HepG2 (cell line): ENCODE results near the gene SNIP1. TPM values are rescaled to one million over a fixed set of nuclear protein-coding genes. Genes with fewer than 3 reads are reported as not detected.

Experiments
- ATAC-seq: fragments of 200-7000 bp; cut with Tn5 transposase; 3 replicates; pipeline ENCODE4 v1.9.1; 2020; ENCODE audit warnings: mild to moderate bottlenecking, moderate library complexity
- BruUV-seq: library from RNA; stranded (reverse); fragments of 400-500 nt; replicated peaks from 2 replicates; lab custom pipeline; 2021; lab: Mats Ljungman, UMichigan
- CTCF ChIA-PET: fragments of 300-600 bp; formaldehyde crosslinking; extraction: SDS; loops from one replicate; lab custom pipeline; 2021; ENCODE audit warnings: low total read pairs, inconsistent platforms, low intra/inter-chr PET ratio; lab: Yijun Ruan, JAX
- POLR2A ChIA-PET: fragments of 350-600 bp; sonication (Branson Sonifier 250); formaldehyde crosslinking; loops from one replicate; lab custom pipeline; 2020; ENCODE audit warnings: antibody characterized with exemption, inconsistent platforms; lab: Yijun Ruan, JAX
- DNase-seq: peaks from one replicate; pipeline ENCODE4 v3.0.0-alpha.2; 2015; ENCODE audit warnings: low spot score
- FAIRE-seq: peaks from 3 replicates; lab custom pipeline; 2011; peaks lifted over from hg19 to GRCh38; lab: Jason Lieb, UNC
- H2AFZ ChIP-seq: one replicate; pipeline ENCODE4 v1.6.1; 2011; ENCODE audit warnings: low read length, inconsistent platforms
- H3K27ac ChIP-seq: fragments of 300-600 bp; 3 replicates; pipeline ENCODE4 v1.8.0; 2011; ENCODE audit warnings: mixed run types, mild to moderate bottlenecking, mixed read lengths, low read length, inconsistent platforms; ENCODE audit not compliant: insufficient read depth; ENCODE audit errors: extremely low read length
- H3K27me3 ChIP-seq, 2 experiments: fragments of 200-600 bp in 1 of 2; 2 replicates in 1 of 2; 3 replicates in 1 of 2; pipeline versions ENCODE4 v1.6.0 to v1.8.0; 2011; ENCODE audit warnings: low read length in 2 of 2, mild to moderate bottlenecking in 2 of 2, moderate library complexity in 2 of 2, inconsistent platforms in 1 of 2; ENCODE audit not compliant: insufficient read depth in 2 of 2, control insufficient read depth in 1 of 2
- H3K36me3 ChIP-seq, 2 experiments: fragments of 200-600 bp in 1 of 2; replicated peaks in 1 of 2; 2 replicates in 1 of 2; 3 replicates in 1 of 2; pipeline versions ENCODE4 v1.5.1 to v1.8.0; 2011; ENCODE audit warnings: low read length in 2 of 2, inconsistent platforms in 1 of 2; ENCODE audit not compliant: insufficient read depth in 2 of 2, control insufficient read depth in 1 of 2
- H3K4me1 ChIP-seq: 2 replicates; pipeline ENCODE4 v1.5.1; 2012; ENCODE audit warnings: low read length, inconsistent platforms; ENCODE audit not compliant: insufficient read depth
- H3K4me2 ChIP-seq: 2 replicates; pipeline ENCODE4 v1.6.0; 2011; ENCODE audit warnings: low read depth, low read length, inconsistent platforms
- H3K4me3 ChIP-seq, 3 experiments: fragments of 200-600 bp in 1 of 3; sonication (generic), shearing (Covaris generic) in 1 of 3; replicated peaks in 1 of 3; 2 replicates each; pipeline ENCODE4 v1.5.1; 2011 to 2016; ENCODE audit warnings: low read length in 3 of 3, inconsistent platforms in 2 of 3, low read depth in 2 of 3, mild to moderate bottlenecking in 2 of 3, control low read depth in 1 of 3, mixed read lengths in 1 of 3; ENCODE audit not compliant: insufficient read depth in 1 of 3
- H3K79me2 ChIP-seq: one replicate; pipeline ENCODE4 v1.6.1; 2011; ENCODE audit warnings: low read length, inconsistent platforms; ENCODE audit not compliant: insufficient read depth
- H3K9ac ChIP-seq: 2 replicates; pipeline ENCODE4 v1.6.0; 2011; ENCODE audit warnings: mild to moderate bottlenecking, low read depth, low read length, inconsistent platforms; ENCODE audit not compliant: insufficient read depth
- H3K9me3 ChIP-seq: 2 replicates; pipeline ENCODE4 v1.5.1; 2012; ENCODE audit warnings: mild to moderate bottlenecking, low read length
- H4K20me1 ChIP-seq: 2 replicates; pipeline ENCODE4 v1.6.0; 2011; ENCODE audit warnings: inconsistent platforms, mild to moderate bottlenecking, low read length, moderate library complexity; ENCODE audit not compliant: insufficient read depth
- CCDC6 ChIP-seq: sonication (generic); formaldehyde crosslinking; IDR thresholded peaks from 2 replicates; pipeline ENCODE4 v1.8.1; 2022; ENCODE audit warnings: mild to moderate bottlenecking, missing genetic modification reagents, moderate library complexity
- E2F1 ChIP-seq: sonication (generic); formaldehyde crosslinking; IDR thresholded peaks from 2 replicates; pipeline ENCODE4 v1.5.0; 2020; ENCODE audit warnings: missing genetic modification reagents
- HBP1 ChIP-seq: IDR thresholded peaks from 2 replicates; pipeline ENCODE4 v1.6.1; 2016; ENCODE audit warnings: low read depth, control low read depth
- NR2F2 ChIP-seq: IDR thresholded peaks from 2 replicates; pipeline ENCODE4 v1.6.1; 2012; ENCODE audit warnings: low read depth, inconsistent platforms, borderline replicate concordance
- ZBTB21 ChIP-seq: sonication (generic); formaldehyde crosslinking; IDR thresholded peaks from 2 replicates; pipeline ENCODE4 v1.4.0; 2020; ENCODE audit warnings: missing genetic modification reagents
- ZNF589 ChIP-seq: sonication (generic); formaldehyde crosslinking; conservative IDR thresholded peaks from 2 replicates; pipeline ENCODE4 v1.8.0; 2022; ENCODE audit warnings: mild to moderate bottlenecking, moderate library complexity, missing genetic modification reagents
- ZNF629 ChIP-seq: sonication (generic); formaldehyde crosslinking; conservative IDR thresholded peaks from 2 replicates; pipeline ENCODE4 v1.5.0; 2020; ENCODE audit warnings: missing genetic modification reagents
- ZNF7 ChIP-seq: IDR thresholded peaks from 2 replicates; pipeline ENCODE4 v1.6.1; 2016; ENCODE audit warnings: missing biosample characterization, missing genetic modification reagents
- ZSCAN12 ChIP-seq: sonication (generic); formaldehyde crosslinking; IDR thresholded peaks from 2 replicates; pipeline ENCODE4 v1.9.0; 2021; ENCODE audit warnings: mild to moderate bottlenecking, missing genetic modification reagents
- WGBS: methylation state at CpG from one replicate; pipeline ENCODE4 v1.1.6; 2017; ENCODE audit warnings: low lambda C conversion rate; 5-methylcytosine and 5-hydroxymethylcytosine counted together
- in situ Hi-C: cut with HindIII; loops from 2 replicates; pipeline ENCODE4 v1.10.0; 2017; ENCODE audit warnings: low pct_unique_long_range_greater_than_20kb; ENCODE audit not compliant: extremely low pct_ligation_motif_present
- intact Hi-C: fragments of 100-400 bp; cut with micrococcal nuclease; formaldehyde crosslinking; loops from one replicate; pipeline ENCODE4 v1.10.0; 2022; ENCODE audit not compliant: unreplicated experiment
- microRNA-seq: library from miRNA; unstranded; fragments of <30 nt; microRNA quantifications from one replicate; pipeline ENCODE4, GENCODE V29; 2020
- polyA plus RNA-seq, 8 experiments: library from polyadenylated mRNA; depleted of rRNA in 3 of 8; stranded (reverse) in 7 of 8; unstranded in 1 of 8; fragments of >200 nt; fragmentation: Illumina TruSeq in 4 of 8; extraction: Trizol in 4 of 8; gene quantifications; 2 replicates each; pipeline versions ENCODE4 v1.2.1 to v1.2.3, GENCODE V29; 2011 to 2016; ENCODE audit warnings: low read depth in 4 of 8, missing spikeins in 1 of 8, mixed read lengths in 1 of 8; ENCODE audit not compliant: insufficient read depth in 1 of 8
- small RNA-seq, 3 experiments: library from RNA; depleted of rRNA; stranded (forward); fragments of <200 nt; gene quantifications; one replicate each; pipeline ENCODE3, GENCODE V24; 2012; ENCODE audit warnings: low read depth in 2 of 3, low replicate concordance in 1 of 3; ENCODE audit not compliant: insufficient read length in 3 of 3, insufficient read depth in 2 of 3
- total RNA-seq, 5 experiments: library from RNA; depleted of rRNA; stranded (reverse); fragments of >200 nt; fragmentation: Illumina TruSeq; extraction: Trizol; gene quantifications; 2 replicates each; pipeline ENCODE4 v1.2.3, GENCODE V29; 2016; ENCODE audit warnings: low read depth in 1 of 5

SNIP1 gene
- total and polyA plus RNA-seq, 2 of the 13 experiments (the other 11 are each of a cell fraction or from before 2014, with no cell fraction given), result 5.5 to 11.2 TPM

GRCh38 chr1:37485902-37486679 is 68.0 kb downstream of the SNIP1 start:
- FAIRE-seq, result no peak
- CTCF ChIA-PET, result interaction anchor here (3.2 kb wide), 1 partner anchor 31 kb away, joined by 61 read pairs; no protein-coding TSS in a partner anchor
- no peak overlapping the region for H3K4me3 ChIP-seq
- peaks cover 10% of the 10 kb centered on the region for H3K4me1 ChIP-seq
- intact Hi-C loops (no loop called here), in situ Hi-C loops (loop anchor here (5.0 kb wide), 1 partner anchor 34 kb away; no protein-coding TSS in a partner anchor)
- H4K20me1 ChIP-seq, result no peaks in the 10 kb centered on the region
- no peaks in the 10 kb centered on the region for H3K79me2 ChIP-seq
- H2AFZ ChIP-seq, result no peak overlapping the region
- POLR2A ChIA-PET, result interaction anchor here (0.7 to 4.3 kb wide), 6 partner anchors 9 to 29 kb away, joined by 3 to 57 read pairs (median 4); partner anchors contain the start of gene ZC3H12A
- H3K4me2 ChIP-seq, result no peak overlapping the region
- BruUV-seq, result no TSS peak
- 100% methylated on average over 2 of the region's 6 CpGs for WGBS
- no peaks in the 10 kb centered on the region for H3K9me3 ChIP-seq
- no peak; the same call in 2 of the 3 replicates for ATAC-seq
- peaks cover 18 to 42% of the 10 kb centered on the region in 2 experiments for H3K36me3 ChIP-seq
- H3K27me3 ChIP-seq, result no peaks in the 10 kb centered on the region
- H3K9ac ChIP-seq, result no peak overlapping the region
- TF ChIP-seq ZNF629 (CRISPR knock-in tag) (peak; percentile 80), ZBTB21 (CRISPR knock-in tag) (no peak), ZNF7 (CRISPR knock-in tag) (no peak), ZNF589 (CRISPR knock-in tag) (no peak), ZSCAN12 (CRISPR knock-in tag) (no peak), E2F1 (no peak), CCDC6 (CRISPR knock-in tag) (no peak), NR2F2 (no peak), HBP1 (CRISPR knock-in tag) (no peak)
- DNase-seq, result no peak
- no peak overlapping the region for H3K27ac ChIP-seq

Small RNA genes within 50 kb of the gene (microRNA-seq; reads per million reads assigned to microRNA genes)
- 5.3 reads per million, percentile 33 among the genes with 10 or more reads in this experiment for gene MIR5581

Small RNA genes within 50 kb of the gene (small RNA-seq; reads per million reads assigned to genes)
- gene AL034379.1 (0 reads per million in 3 experiments), gene MIR5581 (0.20 to 4.8 (median 2.0) reads per million in 3 experiments)

Other genes with a start within 250 kb of the SNIP1 start
- gene ZC3H12A, start 79.7 kb downstream of the SNIP1 start, total RNA-seq (2016; rRNA removed; fragmentation: Illumina TruSeq; extraction: Trizol), result 4.2 and 6.8 TPM in 2 replicates
- 13.3 and 21.1 TPM in 2 replicates for gene ZC3H12A, start 79.7 kb downstream of the SNIP1 start, polyA plus RNA-seq (2011; rRNA removed)
- 45.6 and 67.6 TPM in 2 replicates for gene MEAF6, start 39.5 kb downstream of the SNIP1 start, total RNA-seq (2016; rRNA removed; fragmentation: Illumina TruSeq; extraction: Trizol)
- gene MEAF6, start 39.5 kb downstream of the SNIP1 start, polyA plus RNA-seq (2011; rRNA removed), result 24.6 and 29.5 TPM in 2 replicates
- gene DNALI1, start 2.6 kb upstream of the SNIP1 start, total RNA-seq (2016; rRNA removed; fragmentation: Illumina TruSeq; extraction: Trizol), result 0.42 and 0.52 TPM in 2 replicates
- 0.70 and 0.93 TPM in 2 replicates for gene DNALI1, start 2.6 kb upstream of the SNIP1 start, polyA plus RNA-seq (2011; rRNA removed)
- 72.1 and 101 TPM in 2 replicates for gene GNL2, start 41.6 kb upstream of the SNIP1 start, total RNA-seq (2016; rRNA removed; fragmentation: Illumina TruSeq; extraction: Trizol)
- gene GNL2, start 41.6 kb upstream of the SNIP1 start, polyA plus RNA-seq (2011; rRNA removed), result 31.2 and 32.1 TPM in 2 replicates
- not detected in 2 replicates for gene RSPO1, start 80.6 kb upstream of the SNIP1 start, total RNA-seq (2016; rRNA removed; fragmentation: Illumina TruSeq; extraction: Trizol)
- gene RSPO1, start 80.6 kb upstream of the SNIP1 start, polyA plus RNA-seq (2011; rRNA removed), result not detected in 2 replicates
- 38.6 and 48.7 TPM in 2 replicates for gene CDCA8, start 138.2 kb upstream of the SNIP1 start, total RNA-seq (2016; rRNA removed; fragmentation: Illumina TruSeq; extraction: Trizol)
- 16.7 and 24.1 TPM in 2 replicates for gene CDCA8, start 138.2 kb upstream of the SNIP1 start, polyA plus RNA-seq (2011; rRNA removed)
- 0.08 and 0.58 TPM in 2 replicates for gene EPHA10, start 210.8 kb upstream of the SNIP1 start, total RNA-seq (2016; rRNA removed; fragmentation: Illumina TruSeq; extraction: Trizol)
- gene EPHA10, start 210.8 kb upstream of the SNIP1 start, polyA plus RNA-seq (2011; rRNA removed), result 0.11 and 0.29 TPM in 2 replicates
- 16.8 and 26.4 TPM in 2 replicates for gene MANEAL, start 239.6 kb upstream of the SNIP1 start, total RNA-seq (2016; rRNA removed; fragmentation: Illumina TruSeq; extraction: Trizol)
- 20.8 and 24.2 TPM in 2 replicates for gene MANEAL, start 239.6 kb upstream of the SNIP1 start, polyA plus RNA-seq (2011; rRNA removed)